K562 (cell line): ENCODE measurements around the gene PTPN18. TPM values are rescaled to one million over a fixed set of nuclear protein-coding genes. Genes with fewer than 3 reads are reported as not detected.

ENCODE experiments used
- BHLHE40 ChIP-seq: IDR thresholded peaks from 2 replicates; pipeline ENCODE4 v1.6.1; 2011; ENCODE audit warnings: low read length, improper control_type of control experiment
- ZNF121 ChIP-seq: sonication (generic); formaldehyde crosslinking; conservative IDR thresholded peaks from 2 replicates; pipeline ENCODE4 v1.8.0; 2022; ENCODE audit warnings: missing genetic modification reagents
- ZNF134 ChIP-seq: fragments of 250-450 bp; sonication (Bioruptor Pico); conservative IDR thresholded peaks from 2 replicates; pipeline ENCODE4 v1.4.0; 2020
- ZNF282 ChIP-seq: sonication (generic); formaldehyde crosslinking; IDR thresholded peaks from 2 replicates; pipeline ENCODE4 v1.8.1; 2023; ENCODE audit warnings: missing genetic modification reagents
- ZNF436 ChIP-seq: fragments of 250-450, 450-650 bp; sonication (Bioruptor Pico); formaldehyde crosslinking; IDR thresholded peaks from 2 replicates; pipeline ENCODE4 v1.7.0; 2020; ENCODE audit warnings: mild to moderate bottlenecking
- ZNF589 ChIP-seq: fragments of 200-800 bp; sonication (Bioruptor generic); IDR thresholded peaks from 2 replicates; pipeline ENCODE4 v1.6.1; 2016; ENCODE audit warnings: low read depth, missing genetic modification characterization, missing compliant biosample characterization
- ZNF76 ChIP-seq: fragments of 250-450 bp; sonication (Bioruptor Pico); IDR thresholded peaks from 2 replicates; pipeline ENCODE4 v1.4.0; 2020; ENCODE audit warnings: mild to moderate bottlenecking, moderate library complexity, borderline replicate concordance
- polyA plus RNA-seq, 8 experiments: library from polyadenylated mRNA; depleted of rRNA in 4 of 8; stranded (reverse) in 5 of 8; unstranded in 3 of 8; fragments of >200 nt; fragmentation: Nextera tagmentation in 2 of 8; fragmentation: Illumina TruSeq in 1 of 8; extraction: Ambion mirVana in 2 of 8; extraction: Trizol in 1 of 8; gene quantifications; 2 replicates each; pipeline versions ENCODE4 v1.2.1 to v1.2.3, GENCODE V29; 2011 to 2014; ENCODE audit warnings: inconsistent platforms in 1 of 8, missing spikeins in 1 of 8
- total RNA-seq, 7 experiments: library from RNA; depleted of rRNA in 6 of 7; stranded (reverse); fragments of >200 nt in 6 of 7; fragmentation: Illumina TruSeq in 2 of 7; extraction: Trizol in 2 of 7; gene quantifications; 2 replicates each; pipeline versions ENCODE4 v1.2.1 to v1.2.3, GENCODE V29; 2011 to 2021; ENCODE audit warnings: low replicate concordance in 1 of 7
- TF ChIP-seq, protein P1 (sequence below): fragments of 450-650 bp; IDR thresholded peaks from 2 replicates; pipeline ENCODE4 v1.6.1; 2016; ENCODE audit warnings: borderline replicate concordance
- TF ChIP-seq, protein P2 (sequence below), 2 experiments: fragments of 450-650 bp; conservative IDR thresholded peaks; 2 replicates each; pipeline ENCODE4 v1.6.1; 2017; ENCODE audit warnings: mild to moderate bottlenecking in 2 of 2, moderate library complexity in 2 of 2
- TF ChIP-seq, protein P3 (sequence below): fragments of 250-450 bp; sonication (Bioruptor Pico); IDR thresholded peaks from 2 replicates; pipeline ENCODE4 v1.8.0; 2021; ENCODE audit warnings: moderate library complexity, mild to moderate bottlenecking, inconsistent platforms
- TF ChIP-seq, protein P4 (sequence below): sonication (generic); IDR thresholded peaks from 2 replicates; pipeline ENCODE4 v1.6.1; 2016
- TF ChIP-seq, protein P5 (sequence below): fragments of 450-650 bp; formaldehyde crosslinking; IDR thresholded peaks from 2 replicates; pipeline ENCODE4 v1.4.0; 2022; ENCODE audit warnings: missing genetic modification characterization
- TF ChIP-seq, protein P6 (sequence below): fragments of 250-450 bp; sonication (Bioruptor Pico); IDR thresholded peaks from 2 replicates; pipeline ENCODE4 v1.5.0; 2020; ENCODE audit warnings: mild to moderate bottlenecking, borderline replicate concordance
- TF ChIP-seq, protein P7 (sequence below): fragments of 450-650 bp; formaldehyde crosslinking; IDR thresholded peaks from 2 replicates; pipeline ENCODE4 v1.4.0; 2020; ENCODE audit warnings: mild to moderate bottlenecking, moderate library complexity
- TF ChIP-seq, protein P8 (sequence below): fragments of 450-650 bp; IDR thresholded peaks from 2 replicates; pipeline ENCODE4 v1.6.1; 2017; ENCODE audit warnings: mild to moderate bottlenecking, moderate library complexity

PTPN18 gene
- total and polyA plus RNA-seq, 9 of the 15 experiments (the other 6 are each of a cell fraction or from before 2014, with no cell fraction given): 11.6 to 90.7 (median 49.6) TPM

DNA sequence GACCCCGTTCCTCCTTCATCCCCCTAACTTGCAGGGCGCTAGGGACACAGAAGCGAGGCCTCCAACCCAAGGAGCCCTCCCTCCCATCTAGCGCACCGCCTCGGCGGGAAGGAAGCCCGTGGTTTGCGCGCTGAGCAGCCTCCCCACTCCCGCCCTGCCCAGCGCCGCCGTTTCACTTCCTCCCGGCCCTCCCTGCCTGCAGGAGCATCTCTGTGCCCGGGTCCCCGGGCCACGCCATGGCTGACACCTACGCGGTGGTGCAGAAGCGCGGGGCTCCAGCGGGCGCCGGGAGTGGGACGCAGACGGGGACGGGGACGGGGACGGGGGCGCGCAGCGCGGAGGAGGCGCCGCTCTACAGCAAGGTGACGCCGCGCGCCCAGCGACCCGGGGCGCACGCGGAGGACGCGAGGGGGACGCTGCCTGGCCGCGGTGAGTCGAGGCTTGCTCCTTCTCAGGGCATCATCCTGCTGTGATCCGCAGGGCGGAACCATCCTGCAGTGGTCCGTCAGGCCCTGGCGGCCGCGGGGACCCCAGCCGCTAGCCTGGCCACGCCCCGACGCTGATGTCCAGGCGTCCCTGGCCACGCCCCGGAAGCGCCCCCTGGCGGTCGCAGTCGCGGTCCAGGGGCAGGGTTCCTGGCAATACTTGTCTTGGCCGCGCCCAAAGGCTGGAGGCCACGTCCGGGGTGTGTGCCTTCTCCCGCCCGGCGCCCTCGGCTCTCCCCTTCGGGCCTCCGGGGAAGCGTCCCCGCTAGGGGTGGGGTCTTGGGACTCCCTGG is 16.4 kb downstream of the PTPN18 start (continued):
- TF ChIP-seq, protein P1, sequence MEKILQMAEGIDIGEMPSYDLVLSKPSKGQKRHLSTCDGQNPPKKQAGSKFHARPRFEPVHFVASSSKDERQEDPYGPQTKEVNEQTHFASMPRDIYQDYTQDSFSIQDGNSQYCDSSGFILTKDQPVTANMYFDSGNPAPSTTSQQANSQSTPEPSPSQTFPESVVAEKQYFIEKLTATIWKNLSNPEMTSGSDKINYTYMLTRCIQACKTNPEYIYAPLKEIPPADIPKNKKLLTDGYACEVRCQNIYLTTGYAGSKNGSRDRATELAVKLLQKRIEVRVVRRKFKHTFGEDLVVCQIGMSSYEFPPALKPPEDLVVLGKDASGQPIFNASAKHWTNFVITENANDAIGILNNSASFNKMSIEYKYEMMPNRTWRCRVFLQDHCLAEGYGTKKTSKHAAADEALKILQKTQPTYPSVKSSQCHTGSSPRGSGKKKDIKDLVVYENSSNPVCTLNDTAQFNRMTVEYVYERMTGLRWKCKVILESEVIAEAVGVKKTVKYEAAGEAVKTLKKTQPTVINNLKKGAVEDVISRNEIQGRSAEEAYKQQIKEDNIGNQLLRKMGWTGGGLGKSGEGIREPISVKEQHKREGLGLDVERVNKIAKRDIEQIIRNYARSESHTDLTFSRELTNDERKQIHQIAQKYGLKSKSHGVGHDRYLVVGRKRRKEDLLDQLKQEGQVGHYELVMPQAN: peak; percentile 47; the same call in 1 of the 2 replicates
- TF ChIP-seq, protein P2, sequence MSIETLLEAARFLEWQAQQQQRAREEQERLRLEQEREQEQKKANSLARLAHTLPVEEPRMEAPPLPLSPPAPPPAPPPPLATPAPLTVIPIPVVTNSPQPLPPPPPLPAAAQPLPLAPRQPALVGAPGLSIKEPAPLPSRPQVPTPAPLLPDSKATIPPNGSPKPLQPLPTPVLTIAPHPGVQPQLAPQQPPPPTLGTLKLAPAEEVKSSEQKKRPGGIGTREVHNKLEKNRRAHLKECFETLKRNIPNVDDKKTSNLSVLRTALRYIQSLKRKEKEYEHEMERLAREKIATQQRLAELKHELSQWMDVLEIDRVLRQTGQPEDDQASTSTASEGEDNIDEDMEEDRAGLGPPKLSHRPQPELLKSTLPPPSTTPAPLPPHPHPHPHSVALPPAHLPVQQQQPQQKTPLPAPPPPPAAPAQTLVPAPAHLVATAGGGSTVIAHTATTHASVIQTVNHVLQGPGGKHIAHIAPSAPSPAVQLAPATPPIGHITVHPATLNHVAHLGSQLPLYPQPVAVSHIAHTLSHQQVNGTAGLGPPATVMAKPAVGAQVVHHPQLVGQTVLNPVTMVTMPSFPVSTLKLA (conservative IDR thresholded peaks at IDR 0.05): peak; percentile 84 to 90
- no peak; the same call in 1 of the 2 replicates for TF ChIP-seq ZNF589 (CRISPR knock-in tag)
- TF ChIP-seq ZNF121: 0 out of 2 replicates have a peak, but pooled peaks have one; percentile 5
- TF ChIP-seq ZNF76 (CRISPR knock-in tag): no peak; the same call in 1 of the 2 replicates
- TF ChIP-seq, protein P3, sequence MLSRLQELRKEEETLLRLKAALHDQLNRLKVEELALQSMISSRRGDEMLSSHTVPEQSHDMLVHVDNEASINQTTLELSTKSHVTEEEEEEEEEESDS: no peak
- TF ChIP-seq, protein P4, sequence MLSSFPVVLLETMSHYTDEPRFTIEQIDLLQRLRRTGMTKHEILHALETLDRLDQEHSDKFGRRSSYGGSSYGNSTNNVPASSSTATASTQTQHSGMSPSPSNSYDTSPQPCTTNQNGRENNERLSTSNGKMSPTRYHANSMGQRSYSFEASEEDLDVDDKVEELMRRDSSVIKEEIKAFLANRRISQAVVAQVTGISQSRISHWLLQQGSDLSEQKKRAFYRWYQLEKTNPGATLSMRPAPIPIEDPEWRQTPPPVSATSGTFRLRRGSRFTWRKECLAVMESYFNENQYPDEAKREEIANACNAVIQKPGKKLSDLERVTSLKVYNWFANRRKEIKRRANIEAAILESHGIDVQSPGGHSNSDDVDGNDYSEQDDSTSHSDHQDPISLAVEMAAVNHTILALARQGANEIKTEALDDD: no peak
- TF ChIP-seq ZNF282 (CRISPR knock-in tag): 0 out of 2 replicates have a peak, but pooled peaks have one; percentile 31
- TF ChIP-seq, protein P5, sequence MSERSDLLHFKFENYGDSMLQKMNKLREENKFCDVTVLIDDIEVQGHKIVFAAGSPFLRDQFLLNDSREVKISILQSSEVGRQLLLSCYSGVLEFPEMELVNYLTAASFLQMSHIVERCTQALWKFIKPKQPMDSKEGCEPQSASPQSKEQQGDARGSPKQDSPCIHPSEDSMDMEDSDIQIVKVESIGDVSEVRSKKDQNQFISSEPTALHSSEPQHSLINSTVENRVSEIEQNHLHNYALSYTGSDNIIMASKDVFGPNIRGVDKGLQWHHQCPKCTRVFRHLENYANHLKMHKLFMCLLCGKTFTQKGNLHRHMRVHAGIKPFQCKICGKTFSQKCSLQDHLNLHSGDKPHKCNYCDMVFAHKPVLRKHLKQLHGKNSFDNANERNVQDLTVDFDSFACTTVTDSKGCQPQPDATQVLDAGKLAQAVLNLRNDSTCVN (CRISPR knock-in tag): no peak
- TF ChIP-seq ZNF436: 0 out of 2 replicates have a peak, but pooled peaks have one; percentile 8
- TF ChIP-seq, protein P6, sequence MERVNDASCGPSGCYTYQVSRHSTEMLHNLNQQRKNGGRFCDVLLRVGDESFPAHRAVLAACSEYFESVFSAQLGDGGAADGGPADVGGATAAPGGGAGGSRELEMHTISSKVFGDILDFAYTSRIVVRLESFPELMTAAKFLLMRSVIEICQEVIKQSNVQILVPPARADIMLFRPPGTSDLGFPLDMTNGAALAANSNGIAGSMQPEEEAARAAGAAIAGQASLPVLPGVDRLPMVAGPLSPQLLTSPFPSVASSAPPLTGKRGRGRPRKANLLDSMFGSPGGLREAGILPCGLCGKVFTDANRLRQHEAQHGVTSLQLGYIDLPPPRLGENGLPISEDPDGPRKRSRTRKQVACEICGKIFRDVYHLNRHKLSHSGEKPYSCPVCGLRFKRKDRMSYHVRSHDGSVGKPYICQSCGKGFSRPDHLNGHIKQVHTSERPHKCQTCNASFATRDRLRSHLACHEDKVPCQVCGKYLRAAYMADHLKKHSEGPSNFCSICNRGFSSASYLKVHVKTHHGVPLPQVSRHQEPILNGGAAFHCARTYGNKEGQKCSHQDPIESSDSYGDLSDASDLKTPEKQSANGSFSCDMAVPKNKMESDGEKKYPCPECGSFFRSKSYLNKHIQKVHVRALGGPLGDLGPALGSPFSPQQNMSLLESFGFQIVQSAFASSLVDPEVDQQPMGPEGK (CRISPR knock-in tag): 0 out of 2 replicates have a peak, but pooled peaks have one; percentile 55
- peak; percentile 32; the same call in 1 of the 2 replicates for TF ChIP-seq BHLHE40
- TF ChIP-seq, protein P7, sequence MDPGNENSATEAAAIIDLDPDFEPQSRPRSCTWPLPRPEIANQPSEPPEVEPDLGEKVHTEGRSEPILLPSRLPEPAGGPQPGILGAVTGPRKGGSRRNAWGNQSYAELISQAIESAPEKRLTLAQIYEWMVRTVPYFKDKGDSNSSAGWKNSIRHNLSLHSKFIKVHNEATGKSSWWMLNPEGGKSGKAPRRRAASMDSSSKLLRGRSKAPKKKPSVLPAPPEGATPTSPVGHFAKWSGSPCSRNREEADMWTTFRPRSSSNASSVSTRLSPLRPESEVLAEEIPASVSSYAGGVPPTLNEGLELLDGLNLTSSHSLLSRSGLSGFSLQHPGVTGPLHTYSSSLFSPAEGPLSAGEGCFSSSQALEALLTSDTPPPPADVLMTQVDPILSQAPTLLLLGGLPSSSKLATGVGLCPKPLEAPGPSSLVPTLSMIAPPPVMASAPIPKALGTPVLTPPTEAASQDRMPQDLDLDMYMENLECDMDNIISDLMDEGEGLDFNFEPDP (CRISPR knock-in tag): no peak
- TF ChIP-seq ZNF134: no peak
- TF ChIP-seq, protein P8, sequence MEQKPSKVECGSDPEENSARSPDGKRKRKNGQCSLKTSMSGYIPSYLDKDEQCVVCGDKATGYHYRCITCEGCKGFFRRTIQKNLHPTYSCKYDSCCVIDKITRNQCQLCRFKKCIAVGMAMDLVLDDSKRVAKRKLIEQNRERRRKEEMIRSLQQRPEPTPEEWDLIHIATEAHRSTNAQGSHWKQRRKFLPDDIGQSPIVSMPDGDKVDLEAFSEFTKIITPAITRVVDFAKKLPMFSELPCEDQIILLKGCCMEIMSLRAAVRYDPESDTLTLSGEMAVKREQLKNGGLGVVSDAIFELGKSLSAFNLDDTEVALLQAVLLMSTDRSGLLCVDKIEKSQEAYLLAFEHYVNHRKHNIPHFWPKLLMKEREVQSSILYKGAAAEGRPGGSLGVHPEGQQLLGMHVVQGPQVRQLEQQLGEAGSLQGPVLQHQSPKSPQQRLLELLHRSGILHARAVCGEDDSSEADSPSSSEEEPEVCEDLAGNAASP: no peak
